BE2C (cell line): ENCODE results near the gene SHROOM1.

Experiments
- DNase-seq: peaks from one replicate; pipeline ENCODE4 v3.0.0-alpha.2; 2020
- H3K27me3 ChIP-seq: fragments of 250-450 bp; sonication (Bioruptor Pico); 2 replicates; pipeline ENCODE4 v1.5.1; 2020; ENCODE audit warnings: mild to moderate bottlenecking
- H3K36me3 ChIP-seq: fragments of 250-450 bp; sonication (Bioruptor Pico); 2 replicates; pipeline ENCODE4 v1.5.1; 2020; ENCODE audit warnings: mild to moderate bottlenecking
- H3K4me1 ChIP-seq: fragments of 250-450 bp; sonication (Bioruptor Pico); 2 replicates; pipeline ENCODE4 v1.5.1; 2020
- H3K4me3 ChIP-seq: 2 replicates; pipeline ENCODE4 v1.5.1; 2011; ENCODE audit warnings: low read depth, low read length
- H3K9me3 ChIP-seq: fragments of 250-450 bp; sonication (Bioruptor Pico); 2 replicates; pipeline ENCODE4 v1.5.1; 2020
- TF ChIP-seq, protein P1 (sequence below): IDR thresholded peaks from 2 replicates; pipeline ENCODE4 v1.5.1; 2012; ENCODE audit warnings: mild to moderate bottlenecking, low read depth, low read length

The SHROOM1 gene

GRCh38 chr5:132813599-132814502 is 16.6 kb downstream of the SHROOM1 start:
- peak overlapping the region; percentile 58 for H3K4me3 ChIP-seq
- H3K4me1 ChIP-seq = peaks cover 4% of the 10 kb centered on the region
- peaks cover 3% of the 10 kb centered on the region; the same call in 1 of the 2 replicates for H3K9me3 ChIP-seq
- H3K27me3 ChIP-seq = no peaks in the 10 kb centered on the region
- peak; percentile 57 for DNase-seq
- H3K36me3 ChIP-seq = no peaks in the 10 kb centered on the region
- TF ChIP-seq, protein P1, sequence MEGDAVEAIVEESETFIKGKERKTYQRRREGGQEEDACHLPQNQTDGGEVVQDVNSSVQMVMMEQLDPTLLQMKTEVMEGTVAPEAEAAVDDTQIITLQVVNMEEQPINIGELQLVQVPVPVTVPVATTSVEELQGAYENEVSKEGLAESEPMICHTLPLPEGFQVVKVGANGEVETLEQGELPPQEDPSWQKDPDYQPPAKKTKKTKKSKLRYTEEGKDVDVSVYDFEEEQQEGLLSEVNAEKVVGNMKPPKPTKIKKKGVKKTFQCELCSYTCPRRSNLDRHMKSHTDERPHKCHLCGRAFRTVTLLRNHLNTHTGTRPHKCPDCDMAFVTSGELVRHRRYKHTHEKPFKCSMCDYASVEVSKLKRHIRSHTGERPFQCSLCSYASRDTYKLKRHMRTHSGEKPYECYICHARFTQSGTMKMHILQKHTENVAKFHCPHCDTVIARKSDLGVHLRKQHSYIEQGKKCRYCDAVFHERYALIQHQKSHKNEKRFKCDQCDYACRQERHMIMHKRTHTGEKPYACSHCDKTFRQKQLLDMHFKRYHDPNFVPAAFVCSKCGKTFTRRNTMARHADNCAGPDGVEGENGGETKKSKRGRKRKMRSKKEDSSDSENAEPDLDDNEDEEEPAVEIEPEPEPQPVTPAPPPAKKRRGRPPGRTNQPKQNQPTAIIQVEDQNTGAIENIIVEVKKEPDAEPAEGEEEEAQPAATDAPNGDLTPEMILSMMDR = no peak

DNA sequence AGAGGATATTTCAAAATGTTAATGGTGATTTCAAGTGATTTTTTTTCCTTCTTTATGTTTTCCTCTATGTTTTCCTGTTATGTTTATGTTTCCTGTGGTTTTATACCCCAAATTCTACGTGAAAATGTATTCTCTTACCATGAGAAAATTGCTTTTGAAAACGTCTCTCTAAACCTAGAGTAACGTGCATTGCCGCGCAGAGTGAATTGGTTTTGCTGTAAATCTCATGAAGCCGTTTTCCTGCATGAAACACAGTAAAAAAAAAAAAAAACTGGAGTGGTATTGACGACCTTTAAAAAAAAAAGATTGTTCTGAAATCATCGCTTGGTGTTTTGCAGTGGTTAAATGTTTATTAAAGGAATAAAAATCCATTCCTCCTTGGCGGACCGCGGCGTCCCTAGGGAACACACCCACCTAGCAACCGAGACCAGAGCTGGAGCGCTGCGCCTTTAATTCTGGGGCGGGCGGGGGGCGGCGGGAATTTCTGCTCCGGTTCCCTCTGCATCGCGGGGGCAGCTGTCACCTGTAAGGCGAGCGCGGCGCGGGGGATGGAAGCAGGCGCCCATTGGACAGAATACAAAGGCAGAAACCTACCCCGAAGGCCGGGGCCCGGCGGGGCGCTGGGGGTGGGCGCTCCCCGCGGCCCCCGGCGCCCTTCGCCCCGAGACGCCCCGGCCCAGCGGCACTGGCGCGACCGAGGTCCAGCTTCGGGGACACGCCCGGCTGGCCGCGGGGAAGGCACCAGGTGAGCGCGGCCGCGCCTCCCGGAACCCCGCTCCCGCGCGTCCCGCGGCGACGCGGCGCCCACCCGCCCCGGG is 17.5 kb downstream of the SHROOM1 start, which contains the start of gene SOWAHA:
SOWAHA (plus strand) TSS at position 522 of the 818 bp plus-strand sequence. CDS start 320 bp downstream, outside the sequence.
- TF ChIP-seq, protein P1 = no peak
- no peaks in the 10 kb centered on the region for H3K27me3 ChIP-seq
- peak; percentile 46 for DNase-seq
- peaks cover 13% of the 10 kb centered on the region for H3K4me1 ChIP-seq
- H3K4me3 ChIP-seq = peak within 1 kb of the TSS; percentile 58
- peaks cover 3% of the 10 kb centered on the region; the same call in 1 of the 2 replicates for H3K9me3 ChIP-seq
- no peaks in the 10 kb centered on the region for H3K36me3 ChIP-seq

- Histone ChIP-seq H3K36me3 (no peaks in the 10 kb centered on the region), H3K9me3 (peaks cover 3% of the 10 kb centered on the region; the same call in 1 of the 2 replicates), H3K27me3 (no peaks in the 10 kb centered on the region), H3K4me1 (peaks cover 16% of the 10 kb centered on the region), H3K4me3 (peak overlapping the region; percentile 58)
- TF ChIP-seq, protein P1 = no peak
- DNase-seq = no peak
Measured at GRCh38 chr5:132812123-132812765, 18.2 kb downstream of the SHROOM1 start.

DNA sequence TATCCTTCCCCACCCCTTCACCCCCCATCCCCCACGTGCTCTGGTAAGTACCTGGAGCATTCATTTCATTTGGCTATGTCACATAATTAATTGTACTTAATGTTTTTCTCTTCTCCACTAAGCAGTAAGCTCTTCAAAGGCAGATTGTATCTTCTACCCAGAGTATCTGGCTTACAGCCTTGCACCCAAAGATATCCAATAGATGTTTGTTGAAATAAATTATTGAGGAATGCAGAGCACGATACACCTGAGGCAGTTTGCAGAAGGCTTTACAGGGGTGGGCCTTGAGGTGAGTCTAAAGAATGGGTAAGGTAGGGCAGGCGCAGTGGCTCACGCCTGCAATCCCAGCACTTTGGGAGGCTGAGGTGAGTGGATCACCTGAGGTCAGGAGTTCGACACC is 19.8 kb downstream of the SHROOM1 start:
- Histone ChIP-seq H3K4me3 (no peak overlapping the region), H3K4me1 (peaks cover 16% of the 10 kb centered on the region), H3K27me3 (no peaks in the 10 kb centered on the region), H3K9me3 (peaks cover 3% of the 10 kb centered on the region; the same call in 1 of the 2 replicates), H3K36me3 (no peaks in the 10 kb centered on the region)
- no peak for DNase-seq
- TF ChIP-seq, protein P1 = no peak

- Histone ChIP-seq H3K36me3 (no peaks in the 10 kb centered on the region), H3K4me1 (peaks cover 16% of the 10 kb centered on the region), H3K4me3 (no peak overlapping the region), H3K27me3 (no peaks in the 10 kb centered on the region), H3K9me3 (peaks cover 2% of the 10 kb centered on the region; the same call in 1 of the 2 replicates)
- DNase-seq = peak; percentile 69
- TF ChIP-seq, protein P1 = no peak
Measured at GRCh38 chr5:132808866-132809265, 21.6 kb downstream of the SHROOM1 start.
